8988T (cell line): ENCODE results near the gene POLR1H.
A peak's percentile ranks its signal among the peaks of the same experiment; 100 is the strongest.

Source experiments
- DNase-seq: peaks from one replicate; pipeline ENCODE4 v3.0.0; 2011

POLR1H gene

DNA sequence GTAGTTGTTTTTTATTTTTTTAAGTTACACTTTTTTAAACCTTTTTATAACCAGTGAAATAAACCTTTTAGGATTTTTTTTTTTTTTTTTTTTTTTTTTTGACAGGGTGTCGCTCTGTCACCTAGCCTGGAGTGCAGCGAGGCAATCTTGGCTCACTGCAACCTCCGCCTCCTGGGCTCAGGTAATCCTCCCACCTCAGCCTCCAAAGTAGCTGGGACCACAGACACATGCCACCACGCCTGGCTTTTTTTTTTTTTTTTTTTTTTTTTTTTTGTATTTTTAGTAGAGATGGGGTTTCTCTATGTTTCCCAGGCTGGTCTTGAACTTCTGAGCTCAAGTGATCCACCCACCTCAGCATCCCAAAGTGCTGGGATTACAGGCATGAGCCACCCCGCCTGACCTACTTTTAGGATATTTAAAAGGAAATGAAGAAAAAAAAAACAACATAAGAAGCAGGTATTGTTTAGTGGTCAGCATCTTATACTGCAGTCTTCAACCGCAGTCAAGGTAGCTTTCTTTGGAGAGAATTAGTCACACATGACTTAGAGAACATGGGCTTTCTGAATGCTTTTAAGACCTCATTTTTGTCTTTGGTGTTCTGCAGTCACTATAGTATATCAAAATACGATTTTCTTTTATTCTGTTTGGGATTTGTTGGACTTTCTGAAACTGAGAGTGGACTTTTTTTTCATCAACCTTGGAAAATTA lies 1.6 kb downstream of the POLR1H start:
- DNase-seq = no peak

DNA sequence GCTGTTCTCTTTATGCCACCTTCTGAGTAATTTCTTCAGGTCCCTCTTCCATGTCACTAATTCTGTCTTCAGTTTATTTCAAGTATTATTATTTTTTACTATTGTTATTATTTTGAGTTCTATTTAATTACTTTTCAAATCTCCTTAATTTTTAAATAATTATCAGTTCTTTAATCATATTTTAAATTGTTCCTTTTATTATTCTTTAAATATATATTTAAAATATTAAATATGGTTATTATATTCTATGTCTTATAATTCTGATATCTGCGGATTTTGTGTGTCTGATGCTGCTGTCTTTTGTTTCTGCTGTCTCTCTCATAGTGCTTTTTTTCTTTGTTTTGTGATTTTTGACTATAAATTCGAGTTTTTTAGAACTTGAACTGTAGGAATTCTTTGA lies 2.2 kb downstream of the POLR1H start:
- DNase-seq = no peak

DNA sequence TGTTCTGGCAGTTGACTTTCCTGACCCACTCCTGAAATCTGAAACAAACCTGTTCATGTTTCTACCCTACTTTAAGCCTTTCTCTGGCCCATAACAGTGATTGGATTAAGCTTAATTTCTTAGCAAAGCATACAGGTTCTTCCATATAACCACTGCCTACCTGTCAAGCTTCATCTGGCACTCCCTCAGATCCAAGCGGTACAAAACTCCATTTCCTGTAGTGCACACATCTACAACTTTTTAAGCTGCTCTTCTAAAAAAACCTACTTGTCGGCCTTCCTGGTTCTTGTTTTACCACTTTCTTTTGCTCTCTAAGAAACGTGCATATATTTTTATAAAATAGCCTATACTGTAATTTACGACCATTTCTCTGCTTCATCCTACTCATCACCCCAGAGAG lies 5.0 kb downstream of the POLR1H start:
- no peak for DNase-seq

DNA sequence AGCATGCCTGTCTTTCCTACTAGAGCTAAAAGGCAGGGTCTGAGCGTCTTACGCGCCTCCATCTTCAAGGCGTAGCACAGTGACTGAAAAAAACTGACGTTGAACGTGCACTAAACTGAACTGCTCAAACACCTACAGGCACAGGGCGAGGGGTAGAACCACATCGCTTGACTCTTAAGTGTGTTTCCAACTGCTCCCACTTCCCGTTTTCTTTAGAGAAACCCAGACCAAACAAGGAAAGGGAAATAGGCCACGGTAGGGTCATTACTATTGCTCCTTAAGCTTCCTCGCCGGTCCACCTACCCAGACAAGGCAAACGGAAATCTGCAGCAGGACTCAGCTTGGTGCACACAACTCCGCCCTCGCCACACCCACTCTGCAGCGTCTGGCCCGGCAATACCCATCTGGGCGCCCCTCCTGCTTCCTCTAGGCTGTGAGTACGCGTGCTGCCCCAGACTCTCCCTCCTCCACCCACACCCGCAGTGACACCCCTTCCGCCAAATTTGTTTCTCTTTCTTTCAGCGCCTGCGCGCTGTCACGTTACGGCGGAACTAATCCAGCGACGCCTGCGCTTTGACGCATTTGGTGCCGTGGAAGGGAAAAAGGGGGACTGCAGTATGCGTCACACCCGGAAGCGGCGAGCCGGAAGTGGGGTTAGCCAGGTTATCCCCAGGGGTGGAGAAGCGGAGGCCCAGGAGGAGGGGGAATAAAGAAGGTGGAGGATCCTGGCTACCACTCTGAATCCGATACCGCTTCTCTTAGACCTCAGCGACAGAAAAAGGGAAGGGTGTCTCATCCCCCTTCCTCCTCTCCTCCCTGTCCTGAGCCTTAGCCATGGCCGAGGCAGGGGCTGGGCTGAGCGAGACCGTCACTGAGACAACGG lies 5.8 kb downstream of the POLR1H start, which contains the start of gene PPP1R11:
PPP1R11 (plus strand) TSS at position 622 of the 883 bp plus-strand sequence; CDS start at position 835, 213 bp downstream.
- peak; percentile 89 for DNase-seq

DNA sequence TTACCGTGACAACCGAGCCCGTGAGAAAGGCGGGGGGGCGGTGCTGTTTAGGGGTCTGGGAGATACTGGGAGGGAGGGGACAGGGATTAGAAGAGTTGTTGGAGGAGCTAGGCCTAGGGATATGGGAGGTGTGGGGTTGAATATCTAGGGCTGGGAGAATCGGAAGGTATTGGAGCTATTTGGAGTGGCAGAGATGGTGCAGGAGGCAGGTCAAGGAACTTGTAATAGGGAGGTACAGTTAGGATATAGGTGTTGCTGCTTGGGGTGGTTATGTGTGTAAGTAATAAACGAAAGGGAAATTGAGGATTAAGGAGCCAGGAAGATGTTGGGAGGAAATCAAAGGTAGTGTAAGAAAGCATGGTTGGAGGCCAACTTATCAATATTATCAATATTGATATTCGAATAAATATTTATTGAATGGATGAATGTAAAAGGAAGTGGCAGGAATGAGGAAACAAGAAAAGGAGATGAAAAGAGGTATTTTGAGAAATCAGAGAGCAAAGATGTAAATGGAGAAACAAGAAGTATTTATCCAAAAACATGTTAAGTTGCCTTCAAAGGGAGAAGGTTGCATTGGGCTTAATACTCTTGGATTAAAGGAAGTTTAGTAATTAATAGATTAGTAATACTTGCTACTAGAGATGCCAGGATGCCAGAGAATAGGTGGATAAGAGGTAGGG lies 6.5 kb downstream of the POLR1H start:
- DNase-seq = peak; percentile 65

DNA sequence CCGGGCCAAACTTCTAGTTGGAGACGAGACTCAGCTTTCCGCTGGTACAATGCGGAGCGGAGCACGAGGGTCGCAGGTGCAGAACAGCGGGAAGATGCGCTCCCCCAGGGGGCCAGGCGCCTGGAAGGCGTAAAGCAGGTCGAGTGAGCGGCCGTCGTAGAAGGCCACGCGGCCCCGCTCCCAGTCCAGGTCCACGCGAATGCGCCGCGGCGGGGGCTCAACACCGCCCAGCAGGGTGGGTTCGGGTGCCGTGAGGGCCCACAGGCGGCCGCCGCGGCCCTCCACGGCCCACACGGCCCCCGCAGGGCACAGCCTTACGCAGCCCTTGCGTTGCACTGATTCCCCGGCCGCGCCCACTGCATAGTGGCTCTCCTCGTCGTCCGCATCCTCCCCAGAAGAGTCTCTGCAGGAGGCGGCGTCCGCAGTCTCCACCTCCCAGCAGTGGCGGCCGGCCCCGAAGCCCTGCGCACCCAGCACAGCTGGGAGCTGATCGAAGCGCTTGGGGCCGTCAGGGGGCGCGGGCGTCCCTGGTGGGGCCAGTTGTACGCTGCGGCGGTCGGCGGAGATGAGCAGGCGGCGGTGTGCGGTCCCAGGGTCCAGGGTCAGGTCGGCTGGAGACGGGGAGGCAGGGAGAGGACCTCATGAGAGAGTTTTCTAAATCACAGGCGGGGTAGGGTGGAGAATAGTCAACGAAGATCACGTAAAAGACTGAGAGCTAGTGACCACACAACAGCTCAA lies 10.2 kb downstream of the POLR1H start:
- DNase-seq = no peak

DNA sequence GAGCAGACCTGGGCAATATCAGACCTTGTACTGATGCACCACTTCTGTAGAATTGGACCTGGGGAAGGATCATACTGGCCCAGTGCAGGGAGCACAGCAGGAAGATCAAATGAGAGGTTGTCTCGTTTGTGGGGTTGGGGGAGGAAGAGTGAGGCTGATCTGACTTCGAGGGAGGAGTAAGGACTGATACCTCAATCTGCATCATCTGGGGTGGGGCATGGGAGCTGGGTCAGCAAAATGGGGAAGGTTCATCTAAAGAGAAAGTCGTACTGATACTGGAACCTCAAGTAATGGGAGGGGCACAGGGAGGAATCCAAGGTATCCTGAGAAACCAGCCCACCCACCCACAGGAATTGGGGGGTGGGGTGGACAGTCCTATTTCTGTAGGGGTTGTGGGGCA lies 10.8 kb downstream of the POLR1H start:
- no peak for DNase-seq

DNA sequence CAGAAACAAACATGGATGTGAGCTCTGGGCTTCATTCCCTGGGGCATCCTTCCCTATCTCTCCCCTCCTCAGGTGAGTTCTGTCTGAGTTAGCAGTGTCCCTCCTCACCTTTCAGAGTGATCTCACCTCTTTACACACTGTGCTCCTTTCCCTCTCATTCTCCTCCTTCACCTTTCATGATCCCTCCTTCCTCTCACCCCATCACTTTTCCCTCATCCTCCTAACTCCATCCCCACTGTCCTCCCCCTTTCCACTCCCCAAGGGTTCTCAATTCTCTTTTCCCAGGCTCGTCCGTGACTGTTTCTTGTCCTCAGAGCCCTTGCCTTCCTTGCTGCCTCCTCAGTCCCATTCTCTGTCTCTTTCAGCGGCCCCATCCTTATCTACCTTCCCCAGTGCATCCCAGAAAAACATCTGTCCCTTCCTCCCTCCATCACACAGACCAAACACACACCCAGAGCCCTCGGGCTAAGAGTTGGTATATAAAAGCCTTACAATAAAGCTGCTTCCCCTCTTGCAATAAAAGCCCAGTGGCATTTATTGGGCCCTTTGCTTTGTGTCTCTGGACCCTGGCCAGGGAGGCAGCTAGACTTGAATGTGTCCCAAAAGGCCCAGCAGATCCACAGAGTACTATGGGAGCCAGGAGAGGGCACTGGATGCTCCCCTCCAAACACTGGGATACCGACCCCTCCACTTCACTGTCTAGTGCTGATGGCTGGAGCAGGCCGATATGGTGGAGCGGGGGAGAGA lies 12.6 kb downstream of the POLR1H start:
- DNase-seq = no peak

DNA sequence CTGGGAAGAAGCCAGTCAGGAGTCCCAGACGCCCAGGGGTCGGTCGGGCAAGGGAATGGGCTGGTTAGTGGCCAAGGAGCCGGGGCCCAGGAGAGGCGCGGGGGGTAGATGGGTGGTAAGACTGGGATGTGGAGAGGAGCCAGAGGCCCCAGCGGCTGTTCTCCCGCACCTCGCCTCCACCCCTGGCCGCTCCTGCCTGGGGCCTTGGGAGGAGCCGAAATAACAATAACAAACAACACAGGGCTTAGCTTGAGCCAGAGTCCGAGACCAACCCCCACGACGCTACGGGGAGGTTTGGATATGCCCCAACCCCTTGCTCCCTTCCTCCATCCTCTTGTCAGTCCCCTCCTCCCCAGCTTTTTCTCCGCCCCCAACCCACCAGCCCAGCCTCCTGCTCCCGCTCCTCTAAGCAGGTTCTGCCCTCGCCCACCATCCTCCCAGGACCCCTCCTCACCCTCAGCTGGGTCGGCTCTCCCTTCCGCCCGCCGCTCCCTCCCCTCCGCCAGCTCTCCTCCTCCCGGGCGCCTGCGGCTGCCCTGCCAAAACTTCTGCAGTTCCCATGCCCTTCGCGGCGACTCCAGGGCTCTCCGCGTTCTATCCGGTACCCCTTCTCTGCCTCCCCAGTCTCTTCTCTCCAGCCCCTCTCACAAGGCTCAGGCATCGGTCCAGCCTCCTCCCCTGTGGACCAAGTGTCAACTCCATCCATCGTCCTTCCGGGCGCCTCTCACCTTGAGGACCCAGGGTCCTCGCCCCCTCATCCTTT lies 13.4 kb downstream of the POLR1H start:
- no peak for DNase-seq

DNA sequence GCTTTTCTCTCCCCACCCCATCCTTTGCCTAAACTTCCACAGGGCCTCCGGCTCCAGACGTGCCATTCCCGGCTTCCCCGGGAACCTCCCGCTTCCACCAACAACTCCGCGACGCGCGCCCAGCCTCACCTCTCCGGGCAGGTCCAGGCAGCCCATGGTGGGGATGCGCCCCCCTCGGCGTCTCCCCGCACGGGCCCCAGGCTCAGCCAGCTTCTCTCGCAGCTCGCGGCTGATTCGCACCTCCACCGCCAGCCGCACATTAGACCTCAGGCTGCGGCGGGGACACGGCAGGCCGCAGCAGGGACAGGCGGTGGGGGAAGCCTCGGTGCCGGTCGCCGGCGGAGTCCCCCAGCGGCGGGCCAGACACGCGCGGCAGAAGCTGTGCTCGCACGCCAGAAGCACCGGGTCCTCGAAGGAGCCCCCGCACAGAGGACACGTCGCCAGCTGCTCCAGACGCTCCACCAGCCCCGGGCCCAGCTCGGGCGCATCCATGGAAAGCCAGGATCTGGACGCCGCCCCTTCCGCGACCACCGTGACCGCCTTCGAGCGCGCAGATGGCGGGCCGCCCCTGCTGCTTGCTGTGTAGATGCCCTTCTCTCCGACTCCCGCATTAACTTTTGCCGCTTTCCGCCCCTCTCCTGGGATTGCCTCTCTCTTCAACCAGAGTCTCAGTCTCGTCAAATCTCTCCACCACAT lies 14.2 kb downstream of the POLR1H start, which contains the start of gene RNF39:
RNF39 (minus strand) TSS at position 676 of the 696 bp plus-strand sequence; CDS start at position 492, 184 bp downstream.
- no peak for DNase-seq

DNA sequence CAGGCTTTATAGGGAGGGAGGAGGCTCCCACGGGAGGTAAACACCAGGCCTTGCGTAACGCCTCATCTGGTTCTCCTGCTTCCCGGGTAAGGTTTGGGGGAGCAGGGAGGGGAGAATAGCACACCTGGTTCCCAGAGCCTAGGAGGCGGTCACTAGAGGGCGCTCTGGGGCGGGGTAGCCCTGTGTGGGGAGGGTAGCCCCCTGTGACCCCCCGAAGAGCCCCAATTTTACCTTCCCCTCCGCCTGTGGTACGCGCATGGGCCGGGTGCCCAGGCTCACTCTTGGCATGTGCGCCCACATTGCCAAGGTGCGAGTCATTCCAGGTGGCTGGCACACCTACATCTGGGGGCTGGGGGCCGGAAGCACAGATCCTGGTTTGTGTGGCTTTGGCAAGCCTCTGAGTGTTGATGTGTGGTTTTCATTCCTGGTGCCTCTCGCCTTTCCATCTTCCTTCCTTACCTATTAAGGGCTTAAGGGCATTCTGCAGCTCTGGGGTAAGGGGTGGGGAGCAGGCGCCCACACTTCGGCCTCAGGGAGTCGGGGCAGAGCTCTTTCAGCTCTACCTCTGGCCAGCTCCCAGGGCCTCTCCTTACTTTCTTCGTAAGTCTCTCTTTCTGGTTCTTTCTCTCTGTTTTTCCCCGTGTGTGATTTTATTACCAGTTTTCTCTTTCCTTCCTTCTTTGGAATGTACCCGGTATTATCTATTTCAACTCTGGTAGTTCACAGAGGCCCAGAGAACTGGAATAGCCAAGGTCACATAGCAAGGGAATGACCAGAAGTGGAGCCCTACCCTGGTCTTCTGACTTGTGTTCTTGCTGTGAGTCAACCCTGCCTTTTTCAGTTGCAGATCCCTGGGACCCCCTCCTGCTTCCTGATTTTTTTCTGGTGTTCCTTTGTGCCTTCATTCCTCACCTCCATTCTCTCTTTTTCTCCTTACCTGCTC lies 15.0 kb downstream of the POLR1H start:
- DNase-seq = no peak

DNA sequence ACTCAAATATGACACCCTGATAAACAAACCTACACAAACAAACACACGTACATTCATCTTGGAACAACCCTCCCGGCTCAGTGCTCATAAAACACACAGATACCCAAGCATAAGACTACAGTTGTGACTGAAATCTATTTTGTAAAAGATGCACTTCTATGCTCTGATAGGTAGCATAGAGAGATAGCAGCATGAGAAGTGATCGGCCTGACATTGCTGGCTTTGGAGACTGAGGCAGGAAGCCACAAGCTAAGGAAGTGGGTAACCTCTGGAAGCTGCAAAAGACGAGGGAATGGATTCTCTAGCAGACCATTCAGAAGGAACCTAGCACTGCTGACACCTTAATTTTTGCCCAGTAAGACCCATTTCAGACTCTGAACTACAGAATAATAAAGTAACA lies 16.2 kb downstream of the POLR1H start:
- DNase-seq = no peak

DNA sequence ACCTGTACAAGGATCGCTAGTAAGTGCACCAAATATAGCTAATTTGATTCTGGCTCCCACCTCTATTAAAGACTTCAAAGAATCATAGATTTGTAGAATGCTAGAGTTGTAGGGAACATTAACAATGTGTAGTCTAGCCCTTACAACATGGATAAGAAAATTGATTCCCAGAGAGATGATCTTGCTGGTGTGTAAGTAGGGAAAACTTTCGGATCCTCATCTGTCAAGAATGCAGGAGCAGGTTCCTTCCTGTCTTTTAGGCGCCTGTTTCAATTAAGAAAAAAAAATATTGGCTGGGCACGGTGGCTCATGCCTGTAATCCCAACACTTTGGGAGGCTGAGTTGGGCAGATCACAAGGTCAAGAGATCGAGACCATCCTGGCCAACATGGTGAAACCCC lies 26.8 kb downstream of the POLR1H start:
- DNase-seq = no peak

DNA sequence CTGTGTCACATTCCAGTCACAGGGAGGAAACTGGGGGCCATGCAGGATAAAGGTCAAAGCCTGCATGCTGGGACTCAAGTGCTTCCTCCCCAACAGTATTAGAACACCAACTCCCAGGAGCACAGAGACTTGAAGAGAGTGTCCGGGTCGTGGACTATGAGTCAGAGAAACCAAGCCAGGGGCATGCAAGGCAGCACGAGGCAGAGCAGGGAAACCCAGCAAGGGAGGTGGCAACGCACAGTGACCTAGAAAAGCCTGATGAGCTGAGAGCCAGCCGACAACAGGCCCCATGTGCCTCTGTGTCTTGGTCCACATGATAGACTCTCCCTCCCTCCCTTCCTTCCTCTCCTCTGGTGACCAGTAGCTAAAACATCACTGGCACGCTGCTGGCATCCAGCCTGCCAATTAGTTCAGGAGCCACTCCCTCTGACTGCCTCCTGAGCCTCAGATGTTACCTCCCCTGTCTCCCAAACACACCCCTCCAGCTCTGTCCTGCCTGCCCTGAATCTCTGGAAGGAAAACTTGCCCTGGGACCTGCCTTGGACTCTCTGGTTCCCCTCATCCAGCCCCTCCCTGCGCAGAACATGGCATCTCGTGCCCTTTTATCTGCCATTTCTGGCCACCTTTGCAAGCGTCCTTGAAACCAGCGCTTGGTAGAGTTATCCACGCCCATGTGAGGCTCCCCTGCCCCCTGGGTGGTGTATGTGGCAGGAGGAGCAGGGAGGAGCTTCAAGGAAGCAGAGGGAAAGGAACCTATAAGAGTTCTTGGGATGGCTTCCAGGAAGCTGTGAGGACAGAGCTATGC lies 30.7 kb downstream of the POLR1H start:
- no peak for DNase-seq

DNA sequence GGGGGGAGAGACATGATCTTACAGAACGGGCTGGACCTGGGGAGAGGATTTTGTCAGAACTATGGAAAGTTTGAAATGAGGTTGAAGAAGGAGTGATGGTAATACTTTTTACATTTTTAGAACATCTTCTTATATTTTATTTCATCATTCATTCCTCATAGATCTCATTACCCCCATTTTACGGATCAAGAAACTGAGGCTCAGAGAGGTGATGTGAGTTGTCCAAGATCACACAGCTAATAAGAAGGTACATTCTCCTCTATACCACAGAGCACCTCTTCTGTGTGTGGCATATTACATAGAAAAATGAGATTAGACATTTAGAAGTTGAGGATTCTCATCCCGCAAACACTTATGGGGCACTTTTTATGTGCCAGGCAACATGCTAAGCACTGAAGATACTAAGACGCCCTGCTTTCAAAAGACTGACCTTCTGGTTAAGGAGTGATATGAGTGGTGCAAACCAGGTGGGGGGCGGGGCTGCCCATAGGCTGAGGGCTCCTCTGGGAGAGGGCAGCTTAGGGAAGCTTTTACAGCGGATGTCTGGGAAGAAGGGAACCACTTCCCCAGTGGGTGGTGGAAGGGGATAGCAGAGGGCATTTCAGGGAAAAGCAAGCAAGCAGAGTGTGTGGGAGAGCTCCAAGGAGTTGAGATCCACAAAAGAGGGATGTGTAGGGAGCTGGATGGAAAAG lies 31.9 kb downstream of the POLR1H start:
- no peak for DNase-seq

DNA sequence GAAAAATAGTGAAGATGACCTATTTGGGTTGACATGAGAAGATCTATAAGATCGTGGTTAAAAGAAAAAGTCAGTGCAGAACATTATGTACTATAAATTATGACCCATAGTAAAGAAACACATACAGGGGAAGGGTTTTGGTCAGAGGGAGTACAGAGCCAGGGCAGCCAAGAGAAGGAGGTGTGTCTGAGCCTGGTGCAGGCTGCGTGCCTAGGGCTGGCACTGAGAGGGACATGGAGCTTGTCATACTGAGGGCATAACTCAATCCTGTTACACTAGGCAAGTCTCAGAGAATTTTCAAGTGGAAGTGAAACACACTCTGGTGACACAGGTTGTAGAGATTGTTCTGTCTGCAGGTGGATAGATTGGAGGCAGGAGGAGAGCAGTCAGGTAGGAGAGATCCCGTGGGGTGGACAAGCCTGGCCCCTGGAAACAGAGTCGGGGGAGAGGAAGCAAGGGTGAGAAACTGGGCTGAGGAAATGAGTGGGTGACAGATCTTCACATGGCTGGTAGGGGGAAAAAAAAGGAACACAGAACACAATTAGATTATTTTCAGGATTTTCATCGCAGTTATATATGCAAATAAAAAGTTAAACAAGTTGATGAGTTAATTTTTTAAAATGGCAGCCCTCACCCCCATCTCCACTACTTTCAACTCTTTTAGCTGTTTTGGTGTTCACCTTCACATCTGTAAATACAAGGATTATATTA lies 33.0 kb downstream of the POLR1H start:
- DNase-seq = no peak

DNA sequence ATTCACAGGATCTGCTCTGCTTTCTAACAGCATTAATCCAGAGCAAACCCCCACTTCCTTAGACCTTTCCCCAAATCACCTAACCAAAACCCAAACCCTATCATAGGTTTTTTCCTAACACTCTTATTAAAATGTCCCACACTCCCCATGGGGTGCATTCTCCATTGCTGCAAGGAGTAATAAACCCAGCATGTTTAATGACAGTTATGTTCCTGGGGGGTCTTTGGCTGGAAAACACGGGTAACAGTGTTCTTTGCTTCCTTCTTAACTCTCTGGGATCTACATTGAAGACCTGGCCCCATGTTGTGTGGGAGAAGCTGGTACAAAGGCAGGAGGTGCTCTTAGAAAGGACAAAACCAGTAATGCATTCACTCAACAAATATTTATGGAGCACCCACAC lies 35.8 kb downstream of the POLR1H start:
- no peak for DNase-seq
